Measurements from ENCODE around the gene LZTS3. TPM values are rescaled to one million over a fixed set of nuclear protein-coding genes. Genes with fewer than 3 reads are reported as not detected.

Gene LZTS3
- total and polyA plus RNA-seq, 2 of the 8 experiments (the other 6 are each of a cell fraction or from before 2014, with no cell fraction given) = 31.8 to 33.5 TPM

DNA sequence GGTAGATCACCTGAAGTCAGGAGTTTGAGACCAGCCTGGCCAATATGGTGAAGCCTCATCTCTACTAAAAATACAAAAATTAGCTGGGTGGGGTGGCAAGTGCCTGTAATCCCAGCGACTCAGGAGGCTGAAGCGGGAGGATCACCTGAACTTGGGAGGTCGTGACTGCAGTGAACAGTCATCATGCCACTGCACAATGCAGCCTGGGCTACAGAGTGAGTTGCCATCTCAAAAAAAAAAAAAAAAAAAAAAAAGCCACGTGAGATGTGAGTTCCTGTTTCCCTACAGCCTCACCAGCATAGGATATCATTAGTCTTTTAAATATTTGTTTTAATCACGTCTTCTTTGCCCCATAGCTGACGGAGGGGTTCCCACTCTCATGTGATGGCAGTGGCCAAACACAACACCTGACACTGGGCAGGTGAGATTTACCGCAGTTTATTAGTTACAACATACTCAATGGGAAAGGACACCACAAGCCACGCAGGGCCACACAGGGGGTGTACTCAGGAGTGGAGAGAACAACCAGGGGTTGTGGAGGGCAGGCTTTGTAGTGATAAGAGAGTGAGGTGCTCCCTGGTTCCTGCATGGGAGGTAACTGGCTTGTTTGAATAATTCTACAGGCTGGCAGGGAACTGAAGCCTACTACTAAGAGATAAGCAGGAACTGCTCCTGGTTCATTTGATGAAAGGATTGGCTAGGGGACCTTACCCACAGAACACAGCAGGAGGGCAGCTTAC, 4.6 kb upstream of the LZTS3 start:
- no peak for FAIRE-seq
- ChIA-PET POLR2A (ENCODE audit: partially characterized antibody) (interaction anchor here (0.9 to 1.3 kb wide), 3 partner anchors 9 to 61 kb away, joined by 3 to 6 read pairs (median 4); partner anchors contain the start of gene SLC4A11), CTCF (ENCODE audit: partially characterized antibody) (interaction anchor here (0.5 to 2.1 kb wide), 3 partner anchors 17 to 125 kb away, joined by 3 to 5 read pairs (median 4); no protein-coding TSS in a partner anchor)
- TF ChIP-seq RNF2 (IDR thresholded peaks at IDR 0.05; ENCODE audit: borderline replicate concordance, low read depth, low read length, missing control alignments, poor library complexity, severe bottlenecking) = no peak
- no peak for TF ChIP-seq RXRA (IDR thresholded peaks at IDR 0.05; ENCODE audit: insufficient read depth, low read depth, low read length)
- no peak for TF ChIP-seq BCL11A (IDR thresholded peaks at IDR 0.05; ENCODE audit: low read depth in 2 of 2, low read length in 2 of 2)
- no peak for TF ChIP-seq KDM4A (IDR thresholded peaks at IDR 0.05; ENCODE audit: low read depth, low read length, severe bottlenecking)
- TF ChIP-seq CTCF (IDR thresholded peaks at IDR 0.05; ENCODE audit: control extremely low read depth in 1 of 3, insufficient read depth in 1 of 3, low read depth in 1 of 3, low read length in 3 of 3) = no peak
- no peak for TF ChIP-seq CBX8 (IDR thresholded peaks at IDR 0.05; ENCODE audit: borderline replicate concordance, low read depth, low read length)
- no peak for TF ChIP-seq E2F6 (IDR thresholded peaks at IDR 0.05)

More for the DNA sequence above, 4.6 kb upstream of the LZTS3 start:
- Histone ChIP-seq H4K20me1 (replicated peaks in 1 of 2; ENCODE audit: control insufficient read depth in 1 of 2, insufficient read depth in 2 of 2, low read length in 2 of 2) (peaks cover 0 to 1% of the 10 kb centered on the region in 2 experiments), H4K91ac (replicated peaks; ENCODE audit: insufficient read length, low read length) (no peak overlapping the region), H3K79me2 (ENCODE audit: control insufficient read depth in 1 of 2, insufficient read depth in 2 of 2, low read length in 2 of 2) (peaks cover 0 to 12% of the 10 kb centered on the region in 2 experiments; a peak in 2 of 4 replicates), H3K36me3 (ENCODE audit: control insufficient read depth in 2 of 4, insufficient read depth in 4 of 4, low read length in 3 of 4) (no peaks in the 10 kb centered on the region; a peak in 1 of 8 replicates), H3K9me3 (ENCODE audit: insufficient read depth in 2 of 2, low read depth in 1 of 2, low read length in 1 of 2) (no peaks in the 10 kb centered on the region), H2BK15ac (ENCODE audit: low read length) (no peak overlapping the region), H3K27me3 (replicated peaks in 1 of 4; ENCODE audit: control insufficient read depth in 3 of 4, extremely low read depth in 1 of 4, insufficient read depth in 3 of 4, low read length in 3 of 4) (no peaks in the 10 kb centered on the region), H2AFZ (ENCODE audit: low read length) (no peak overlapping the region), H3K27ac (ENCODE audit: low read depth, low read length) (no peak overlapping the region), H3K79me1 (ENCODE audit: low read depth, low read length) (no peaks in the 10 kb centered on the region; the same call in 1 of the 2 replicates), H2BK20ac (ENCODE audit: low read length) (no peak overlapping the region), H3K4me1 (replicated peaks in 1 of 4; ENCODE audit: control insufficient read depth in 3 of 4, insufficient read depth in 4 of 4, low read length in 3 of 4) (peaks cover 0 to 8% (median 1%) of the 10 kb centered on the region in 4 experiments; a peak in 4 of 7 replicates), H3K4ac (replicated peaks; ENCODE audit: insufficient read length, low read depth, low read length) (no peak overlapping the region), H3K23me2 (ENCODE audit: low read depth, low read length) (peaks cover 7% of the 10 kb centered on the region; the same call in 1 of the 2 replicates), H4K5ac (ENCODE audit: insufficient read length, low read depth, low read length) (no peak overlapping the region), H3K4me2 (ENCODE audit: insufficient read depth in 1 of 2, low read depth in 2 of 2, low read length in 2 of 2) (no peak overlapping the region), H3K23ac (ENCODE audit: insufficient read length) (no peak overlapping the region), H3K9ac (replicated peaks in 1 of 4; ENCODE audit: extremely low read depth in 1 of 4, low read depth in 3 of 4, low read length in 3 of 4) (no peak overlapping the region), H3K18ac (ENCODE audit: extremely low read depth, low read length) (no peak overlapping the region), H2BK5ac (ENCODE audit: low read depth, low read length) (no peak overlapping the region), H3K14ac (ENCODE audit: insufficient read length) (no peak overlapping the region), H2BK120ac (replicated peaks; ENCODE audit: low read depth, low read length) (no peak overlapping the region), H2AK5ac (ENCODE audit: low read depth, low read length) (no peak overlapping the region), H4K8ac (ENCODE audit: extremely low read depth, insufficient read depth, low read length) (no peak overlapping the region), H3K4me3 (ENCODE audit: extremely low read depth in 1 of 4, insufficient read depth in 2 of 4, low read depth in 3 of 4, low read length in 4 of 4) (no peak overlapping the region), H2BK12ac (ENCODE audit: low read depth, low read length) (no peak overlapping the region), H3K56ac (replicated peaks; ENCODE audit: insufficient read length, low read depth, low read length) (no peak overlapping the region)
- DNase-seq (ENCODE audit: low read depth in 1 of 2, low spot score in 2 of 2) = no peak
- 87% methylated on average over 8 of the region's 8 CpGs; no CpG with 5 or more reads in 1 of the 2 experiments for WGBS, 2 experiments (ENCODE audit: extremely low coverage in 1 of 2, insufficient coverage in 1 of 2, insufficient read length in 1 of 2, insufficient replicate concordance in 2 of 2, low coverage in 1 of 2, low lambda C conversion rate in 2 of 2, missing lambda C conversion rate in 1 of 2)

Measured in H1 (cell line).